H9 (cell line): ENCODE data around the gene MAP2K3. TPM values are rescaled to one million over a fixed set of nuclear protein-coding genes. Genes with fewer than 3 reads are reported as not detected.

Source experiments
- DNase-seq: peaks from one replicate; pipeline ENCODE4 v3.0.0-alpha.2; 2017
- H2AFZ ChIP-seq: one replicate; pipeline ENCODE4 v1.6.1; 2013; ENCODE audit warnings: mild to moderate bottlenecking, low read length, control low read depth, moderate library complexity
- H2AK5ac ChIP-seq: 2 replicates; pipeline ENCODE4 v1.6.1; 2013; ENCODE audit warnings: low read length, control low read depth, mixed read lengths; ENCODE audit not compliant: insufficient read length
- H2BK120ac ChIP-seq: one replicate; pipeline ENCODE4 v1.6.1; 2013; ENCODE audit warnings: low read depth, mild to moderate bottlenecking, low read length, control low read depth, inconsistent platforms; ENCODE audit not compliant: poor library complexity, severe bottlenecking
- H2BK12ac ChIP-seq: 2 replicates; pipeline ENCODE4 v1.6.1; 2013; ENCODE audit warnings: low read length, control low read depth, mixed read lengths, low read depth; ENCODE audit not compliant: insufficient read length
- H2BK15ac ChIP-seq: 2 replicates; pipeline ENCODE4 v1.6.1; 2013; ENCODE audit warnings: low read depth, low read length, control low read depth
- H2BK20ac ChIP-seq: one replicate; pipeline ENCODE4 v1.6.1; 2013; ENCODE audit warnings: low read depth, mild to moderate bottlenecking, low read length, control low read depth, inconsistent platforms; ENCODE audit not compliant: poor library complexity, severe bottlenecking
- H2BK5ac ChIP-seq: 2 replicates; pipeline ENCODE4 v1.6.1; 2013; ENCODE audit warnings: low read length, control low read depth, mixed read lengths; ENCODE audit not compliant: insufficient read length
- H3K14ac ChIP-seq: 2 replicates; pipeline ENCODE4 v1.6.1; 2013; ENCODE audit warnings: low read length, control low read depth; ENCODE audit not compliant: insufficient read depth
- H3K18ac ChIP-seq: 2 replicates; pipeline ENCODE4 v1.6.1; 2013; ENCODE audit warnings: low read depth, mild to moderate bottlenecking, mixed read lengths, low read length, control low read depth; ENCODE audit not compliant: insufficient read length
- H3K23ac ChIP-seq: 2 replicates; pipeline ENCODE4 v1.6.1; 2013; ENCODE audit warnings: low read length, control low read depth, mixed read lengths, low read depth; ENCODE audit not compliant: insufficient read length
- H3K23me2 ChIP-seq: 2 replicates; pipeline ENCODE4 v1.6.1; 2013; ENCODE audit warnings: low read depth, mild to moderate bottlenecking, mixed read lengths, low read length, control low read depth; ENCODE audit not compliant: insufficient read length, poor library complexity, severe bottlenecking
- H3K27ac ChIP-seq: 2 replicates; pipeline ENCODE4 v1.5.1; 2013; ENCODE audit warnings: low read length, control low read depth, mixed read lengths, low read depth; ENCODE audit not compliant: insufficient read length
- H3K27me3 ChIP-seq: 2 replicates; pipeline ENCODE4 v1.6.1; 2013; ENCODE audit warnings: low read length, control low read depth, inconsistent platforms; ENCODE audit not compliant: insufficient read depth
- H3K4ac ChIP-seq: 2 replicates; pipeline ENCODE4 v1.6.1; 2013; ENCODE audit warnings: low read depth, mild to moderate bottlenecking, control low read depth, inconsistent platforms, low read length, moderate library complexity
- H3K4me1 ChIP-seq: 2 replicates; pipeline ENCODE4 v1.6.1; 2013; ENCODE audit warnings: low read length, control low read depth, inconsistent platforms; ENCODE audit not compliant: insufficient read depth
- H3K4me2 ChIP-seq: 2 replicates; pipeline ENCODE4 v1.6.1; 2013; ENCODE audit warnings: low read length, control low read depth, mixed read lengths; ENCODE audit not compliant: insufficient read length, insufficient read depth
- H3K56ac ChIP-seq: 2 replicates; pipeline ENCODE4 v1.6.1; 2013; ENCODE audit warnings: low read depth, mild to moderate bottlenecking, mixed read lengths, low read length, control low read depth; ENCODE audit not compliant: insufficient read length
- H3K79me1 ChIP-seq: 2 replicates; pipeline ENCODE4 v1.6.1; 2013; ENCODE audit warnings: low read depth, mild to moderate bottlenecking, moderate library complexity, low read length, control low read depth, inconsistent platforms; ENCODE audit not compliant: insufficient read depth, poor library complexity, severe bottlenecking
- H3K79me2 ChIP-seq: 2 replicates; pipeline ENCODE4 v1.6.1; 2013; ENCODE audit warnings: low read length, control low read depth, inconsistent platforms; ENCODE audit not compliant: insufficient read depth
- H3K9ac ChIP-seq: 2 replicates; pipeline ENCODE4 v1.6.1; 2013; ENCODE audit warnings: low read length, control low read depth, mixed read lengths; ENCODE audit not compliant: insufficient read length; ENCODE audit errors: extremely low read depth
- H3K9me3 ChIP-seq: one replicate; pipeline ENCODE4 v1.6.1; 2013; ENCODE audit warnings: low read depth, low read length, inconsistent platforms; ENCODE audit not compliant: control insufficient read depth
- H3T11ph ChIP-seq: one replicate; pipeline ENCODE4 v1.6.1; 2013; ENCODE audit warnings: mild to moderate bottlenecking, low read length, control low read depth, inconsistent platforms
- H4K20me1 ChIP-seq: one replicate; pipeline ENCODE4 v1.6.1; 2013; ENCODE audit not compliant: control insufficient read depth, insufficient read length, insufficient read depth
- H4K5ac ChIP-seq: 2 replicates; pipeline ENCODE4 v1.6.1; 2013; ENCODE audit warnings: low read depth, mild to moderate bottlenecking, mixed read lengths, low read length, control low read depth; ENCODE audit not compliant: insufficient read length
- H4K8ac ChIP-seq: replicated peaks from 2 replicates; pipeline ENCODE4 v1.6.1; 2013; ENCODE audit warnings: low read length, control low read depth, mixed read lengths, low read depth; ENCODE audit not compliant: insufficient read length
- H4K91ac ChIP-seq: 2 replicates; pipeline ENCODE4 v1.6.1; 2013; ENCODE audit warnings: low read depth, mild to moderate bottlenecking, moderate library complexity, mixed read lengths, low read length, control low read depth; ENCODE audit not compliant: insufficient read length
- H3K27ac Mint-ChIP-seq, 3 experiments: 2 replicates in 2 of 3; 3 replicates in 1 of 3; pipeline ENCODE4 v1.8.0; 2020 to 2021; ENCODE audit warnings: mixed read lengths in 3 of 3, mild to moderate bottlenecking in 1 of 3, moderate library complexity in 1 of 3
- H3K27me3 Mint-ChIP-seq: 2 replicates; pipeline ENCODE4 v1.8.0; 2021; ENCODE audit warnings: low read depth, mild to moderate bottlenecking, moderate library complexity, mixed read lengths
- H3K36me3 Mint-ChIP-seq, 3 experiments: 2 replicates in 2 of 3; 3 replicates in 1 of 3; pipeline ENCODE4 v1.8.0; 2020 to 2021; ENCODE audit warnings: low read depth in 3 of 3, mixed read lengths in 3 of 3; ENCODE audit not compliant: insufficient read depth in 1 of 3
- H3K4me1 Mint-ChIP-seq, 2 experiments: 2 replicates each; pipeline ENCODE4 v1.8.0; 2020; ENCODE audit warnings: mixed read lengths in 2 of 2
- H3K4me3 Mint-ChIP-seq, 2 experiments: 2 replicates in 1 of 2; 3 replicates in 1 of 2; pipeline ENCODE4 v1.8.0; 2020 to 2021; ENCODE audit warnings: mild to moderate bottlenecking in 2 of 2, mixed read lengths in 2 of 2, moderate library complexity in 1 of 2
- H3K9me3 Mint-ChIP-seq, 2 experiments: 2 replicates in 1 of 2; 3 replicates in 1 of 2; pipeline ENCODE4 v1.8.0; 2020; ENCODE audit warnings: mild to moderate bottlenecking in 2 of 2, mixed read lengths in 2 of 2, moderate library complexity in 1 of 2
- CTCF ChIP-seq: fragments of 200-600 bp; sonication (generic); conservative IDR thresholded peaks from 3 replicates; pipeline ENCODE4 v1.8.0; 2021; ENCODE audit warnings: antibody characterized with exemption, mild to moderate bottlenecking
- WGBS: extraction: QIAGEN DNeasy Blood & Tissue Kit; methylation state at CpG from one replicate; pipeline ENCODE4 v1.1.7; 2013; ENCODE audit warnings: missing lambda C conversion rate, low lambda C conversion rate, mixed read lengths; ENCODE audit not compliant: insufficient read length; ENCODE audit errors: extremely low coverage; 5-methylcytosine and 5-hydroxymethylcytosine counted together
- total RNA-seq: library from RNA; stranded (reverse); gene quantifications from 2 replicates; pipeline ENCODE4 v1.2.1, GENCODE V29; 2021

Gene MAP2K3
- total RNA-seq, 1 experiment from 2014 or later = 26.1 TPM

GRCh38 chr17:21246698-21247097 is 37.8 kb upstream of the MAP2K3 start:
- no peak overlapping the region for H2BK20ac ChIP-seq
- Mint-ChIP-seq H3K36me3 (no peaks in the 10 kb centered on the region), H3K4me3 (no peak overlapping the region), H3K4me1 (peaks cover 9 to 23% of the 10 kb centered on the region in 2 experiments), H3K9me3 (no peaks in the 10 kb centered on the region), H3K27ac (no peak overlapping the region), H3K27me3 (peaks cover under 1% of the 10 kb centered on the region)
- H2AFZ ChIP-seq = no peak overlapping the region
- H3K79me2 ChIP-seq = no peaks in the 10 kb centered on the region
- no peak overlapping the region for H2BK12ac ChIP-seq
- no peaks in the 10 kb centered on the region for H3K23me2 ChIP-seq
- H3K18ac ChIP-seq = no peak overlapping the region
- no peak overlapping the region for H3K27ac ChIP-seq
- H2BK15ac ChIP-seq = no peak overlapping the region
- H3K4me2 ChIP-seq = no peak overlapping the region
- H3K9me3 ChIP-seq = no peaks in the 10 kb centered on the region
- H3K23ac ChIP-seq = no peak overlapping the region
- no peak overlapping the region for H3K14ac ChIP-seq
- no CpG with 5 or more reads among the region's 4 CpGs for WGBS
- H4K8ac ChIP-seq = no peak overlapping the region
- H2BK5ac ChIP-seq = no peak overlapping the region
- H3K4ac ChIP-seq = no peak overlapping the region
- H3K79me1 ChIP-seq = no peaks in the 10 kb centered on the region
- no peak overlapping the region for H3T11ph ChIP-seq
- H3K9ac ChIP-seq = no peak overlapping the region
- no peak overlapping the region for H2BK120ac ChIP-seq
- H2AK5ac ChIP-seq = no peak overlapping the region
- H4K5ac ChIP-seq = no peak overlapping the region
- no peak overlapping the region for H3K56ac ChIP-seq
- no peak for TF ChIP-seq CTCF
- DNase-seq = no peak
- H4K91ac ChIP-seq = no peak overlapping the region
- H4K20me1 ChIP-seq = no peaks in the 10 kb centered on the region
- H3K27me3 ChIP-seq = no peaks in the 10 kb centered on the region; the same call in 1 of the 2 replicates
- no peaks in the 10 kb centered on the region for H3K4me1 ChIP-seq
